Activated CD4-positive, alpha-beta T cell treated with anti-CD3 and anti-CD28 coated beads, Interleukin-2, amount 10 ng/mL, durations not matched to agents 7 days and 5 days (primary cell): ENCODE results near the gene PDZD7. TPM values are rescaled to one million over a fixed set of nuclear protein-coding genes. Genes with fewer than 3 reads are reported as not detected.
A peak's percentile ranks its signal among the peaks of the same experiment; 100 is the strongest.
"Not testable (repeated sequence)": the region's sequence is repeated elsewhere in the genome, so short reads cannot be mapped to it uniquely, and the experiment has no call there.

Experiments
- CTCF ChIA-PET: fragments of 350-600 bp; sonication (Branson Sonifier 250); formaldehyde crosslinking; loops from one replicate; lab custom pipeline; 2021; ENCODE audit warnings: antibody characterized with exemption; lab: Charles Lee
- POLR2A ChIA-PET: fragments of 350-600 bp; sonication (Branson Sonifier 250); formaldehyde crosslinking; loops from one replicate; lab custom pipeline; 2021; ENCODE audit warnings: antibody characterized with exemption; lab: Charles Lee
- DNase-seq: peaks from one replicate; pipeline ENCODE4 v3.0.0-alpha.2; 2020
- H3K27ac Mint-ChIP-seq: one replicate; pipeline ENCODE4 v1.8.0; 2021; ENCODE audit warnings: mild to moderate bottlenecking, moderate library complexity, mixed read lengths
- H3K27me3 Mint-ChIP-seq: one replicate; pipeline ENCODE4 v1.8.0; 2021; ENCODE audit warnings: mixed read lengths
- H3K36me3 Mint-ChIP-seq: one replicate; pipeline ENCODE4 v1.8.0; 2021; ENCODE audit warnings: low read depth, mixed read lengths
- H3K4me1 Mint-ChIP-seq: one replicate; pipeline ENCODE4 v1.8.0; 2021; ENCODE audit warnings: mixed read lengths
- H3K4me3 Mint-ChIP-seq: one replicate; pipeline ENCODE4 v1.8.0; 2021; ENCODE audit warnings: mild to moderate bottlenecking, moderate library complexity, mixed read lengths
- H3K9me3 Mint-ChIP-seq: one replicate; pipeline ENCODE4 v1.8.0; 2021; ENCODE audit warnings: mixed read lengths
- total RNA-seq, 2 experiments: library from RNA; stranded (reverse); gene quantifications; one replicate each; pipeline ENCODE4 v1.2.3, GENCODE V29; 2021

Gene PDZD7
- total RNA-seq, 2 experiments from 2014 or later = 0.65 to 0.74 TPM

DNA sequence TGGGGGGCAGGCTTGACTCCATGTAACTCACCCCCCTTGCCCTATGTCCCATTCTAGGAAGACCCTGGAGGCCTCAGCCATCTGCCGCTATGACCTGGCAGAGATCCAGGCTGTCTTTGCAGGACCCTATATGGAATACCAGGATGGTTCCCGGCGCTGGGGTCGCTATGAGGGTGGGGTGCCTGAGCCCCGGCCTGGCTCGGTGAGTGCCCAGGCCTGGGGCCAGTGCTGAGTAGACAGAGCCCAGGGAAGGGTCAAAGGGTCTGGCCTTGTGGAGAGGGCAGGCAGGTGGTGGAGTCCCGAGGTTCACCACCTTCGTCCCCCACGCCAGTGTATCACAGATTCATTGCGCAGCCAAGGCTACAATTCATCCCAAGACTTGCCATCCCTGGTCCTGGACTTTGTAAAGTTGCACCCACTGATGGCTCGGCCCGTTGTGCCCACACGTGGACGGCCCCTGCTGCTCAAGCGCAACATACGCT lies 51.1 kb downstream of the PDZD7 start:
- ChIA-PET CTCF (interaction anchor here (0.9 to 1.5 kb wide), 2 partner anchors 11 to 17 kb away, joined by 3 read pairs; partner anchors contain the start of gene SEMA4G), POLR2A (no interaction called here)
- Mint-ChIP-seq H3K27ac (no peak overlapping the region), H3K4me1 (peaks cover 1% of the 10 kb centered on the region), H3K4me3 (no peak overlapping the region), H3K9me3 (no peaks in the 10 kb centered on the region), H3K36me3 (no peaks in the 10 kb centered on the region), H3K27me3 (no peaks in the 10 kb centered on the region)
- DNase-seq = no peak

GRCh38 chr10:100978901-100979195 lies 52.1 kb downstream of the PDZD7 start:
- no peaks in the 10 kb centered on the region for H3K4me1 Mint-ChIP-seq
- no peak overlapping the region for H3K4me3 Mint-ChIP-seq
- H3K27ac Mint-ChIP-seq = no peak overlapping the region
- H3K27me3 Mint-ChIP-seq = no peaks in the 10 kb centered on the region
- ChIA-PET POLR2A (no interaction called here), CTCF (no interaction called here)
- no peaks in the 10 kb centered on the region for H3K9me3 Mint-ChIP-seq
- no peak for DNase-seq
- H3K36me3 Mint-ChIP-seq = no peaks in the 10 kb centered on the region

DNA sequence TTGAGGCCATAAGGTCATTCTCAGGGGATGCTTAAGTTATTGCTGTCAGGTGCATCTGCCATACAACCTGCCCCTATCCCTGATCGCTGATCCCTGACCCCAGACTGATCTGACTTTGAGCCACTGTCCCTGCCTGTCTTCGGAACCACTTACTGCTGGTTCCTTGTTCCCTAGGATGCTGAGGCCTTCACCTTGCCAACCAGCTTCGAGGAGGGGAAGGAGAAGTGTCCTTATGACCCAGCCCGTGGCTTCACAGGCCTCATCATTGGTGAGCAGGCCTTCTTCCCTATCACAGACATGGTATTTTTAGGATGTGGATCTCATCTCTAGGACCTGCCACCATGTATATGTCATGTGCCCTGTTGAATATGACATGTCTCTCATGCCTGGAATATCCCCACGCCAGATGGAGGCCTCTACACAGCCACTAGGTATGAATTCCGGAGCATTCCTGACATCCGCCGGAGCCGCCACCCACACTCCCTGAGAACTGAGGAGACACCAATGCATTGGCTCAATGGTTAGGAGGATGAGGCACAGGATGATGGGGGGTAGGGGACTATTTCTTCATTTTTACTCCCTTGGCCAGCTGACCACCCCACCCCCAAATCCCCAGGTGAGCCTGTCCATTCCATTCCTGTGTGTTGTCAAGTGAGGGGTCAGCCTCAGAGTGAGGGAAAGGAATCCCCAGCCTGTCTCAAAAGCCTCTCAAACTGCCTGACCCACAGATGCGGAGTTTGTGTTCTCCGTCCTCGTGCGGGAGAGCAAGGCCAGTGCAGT lies 52.6 kb downstream of the PDZD7 start:
- Mint-ChIP-seq H3K27me3 (no peaks in the 10 kb centered on the region), H3K4me3 (no peak overlapping the region), H3K4me1 (no peaks in the 10 kb centered on the region), H3K36me3 (no peaks in the 10 kb centered on the region), H3K27ac (no peak overlapping the region), H3K9me3 (no peaks in the 10 kb centered on the region)
- CTCF ChIA-PET = no interaction called here
- POLR2A ChIA-PET = no interaction called here
- DNase-seq = no peak

- Mint-ChIP-seq H3K9me3 (no peaks in the 10 kb centered on the region), H3K27ac (no peak overlapping the region), H3K4me1 (no peaks in the 10 kb centered on the region), H3K27me3 (no peaks in the 10 kb centered on the region), H3K36me3 (no peaks in the 10 kb centered on the region), H3K4me3 (no peak overlapping the region)
- ChIA-PET CTCF (no interaction called here), POLR2A (no interaction called here)
- no peak for DNase-seq
These were observed 53.5 kb downstream of the PDZD7 start for GRCh38 chr10:100977436-100977835.

DNA sequence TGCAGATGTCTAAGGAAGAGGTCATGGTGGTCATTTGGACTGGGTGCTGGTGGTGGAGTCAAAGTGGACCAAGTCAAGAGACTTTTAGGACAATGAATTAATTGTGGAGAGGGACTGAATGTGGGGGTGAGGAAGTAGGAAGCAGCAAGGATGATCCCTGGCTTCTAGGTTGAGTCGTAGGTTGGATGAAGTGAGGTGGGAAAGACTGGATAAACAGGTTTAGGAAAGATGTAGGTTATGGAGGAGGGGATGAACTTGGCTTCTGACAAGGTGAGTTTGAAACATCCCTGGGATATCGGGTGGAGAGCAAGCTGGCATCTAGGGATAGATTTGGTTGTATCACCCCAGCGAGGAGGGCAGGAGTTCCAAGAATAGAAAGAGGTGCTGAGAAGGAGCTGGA lies 54.0 kb downstream of the PDZD7 start:
- ChIA-PET CTCF (no interaction called here), POLR2A (no interaction called here)
- peak; percentile 3 for DNase-seq
- no peaks in the 10 kb centered on the region for H3K9me3 Mint-ChIP-seq
- H3K36me3 Mint-ChIP-seq = no peaks in the 10 kb centered on the region
- H3K27ac Mint-ChIP-seq = no peak overlapping the region
- H3K27me3 Mint-ChIP-seq = no peaks in the 10 kb centered on the region
- H3K4me1 Mint-ChIP-seq = no peaks in the 10 kb centered on the region
- no peak overlapping the region for H3K4me3 Mint-ChIP-seq

- H3K9me3 Mint-ChIP-seq, POLR2A ChIA-PET, H3K36me3 Mint-ChIP-seq, H3K4me3 Mint-ChIP-seq, H3K27me3 Mint-ChIP-seq, H3K27ac Mint-ChIP-seq, DNase-seq, H3K4me1 Mint-ChIP-seq: not testable (repeated sequence)
- CTCF ChIA-PET = interaction anchor here (0.5 to 1.4 kb wide), 2 partner anchors 20 to 39 kb away, joined by 3 to 5 read pairs; no protein-coding TSS in a partner anchor
These were observed 55.5 kb downstream of the PDZD7 start for GRCh38 chr10:100975397-100975796.

DNA sequence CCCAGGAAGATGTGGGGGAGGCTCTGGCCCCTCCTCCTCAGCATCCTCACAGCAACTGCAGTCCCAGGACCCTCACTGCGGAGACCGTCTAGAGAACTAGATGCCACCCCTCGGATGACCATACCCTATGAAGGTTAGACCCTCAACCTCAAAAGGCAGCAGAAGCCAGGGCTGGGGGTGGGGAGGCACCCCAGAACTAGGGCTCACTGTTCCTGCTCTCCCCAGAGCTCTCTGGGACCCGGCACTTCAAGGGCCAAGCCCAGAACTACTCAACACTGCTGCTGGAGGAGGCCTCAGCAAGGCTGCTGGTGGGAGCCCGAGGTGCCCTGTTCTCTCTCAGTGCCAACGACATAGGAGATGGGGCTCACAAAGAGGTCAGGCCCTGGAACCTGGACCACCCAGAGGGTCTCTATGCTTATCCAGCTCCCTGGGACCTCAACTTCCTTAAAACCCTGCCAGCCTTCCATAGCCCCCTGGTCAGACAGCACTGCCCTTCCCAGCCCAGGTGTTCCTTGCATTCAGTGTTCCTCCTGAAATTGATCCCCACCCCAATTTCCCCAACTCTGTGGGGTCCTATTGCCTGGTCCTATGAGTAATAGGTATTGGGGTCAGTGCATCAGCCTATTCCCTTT lies 57.9 kb downstream of the PDZD7 start:
- no peak overlapping the region for H3K4me3 Mint-ChIP-seq
- DNase-seq = no peak
- H3K27me3 Mint-ChIP-seq = peaks cover 5% of the 10 kb centered on the region
- no peak overlapping the region for H3K27ac Mint-ChIP-seq
- no peaks in the 10 kb centered on the region for H3K9me3 Mint-ChIP-seq
- ChIA-PET CTCF (interaction anchor here (0.6 to 1.2 kb wide), 4 partner anchors 42 to 1743 kb away, joined by 3 to 5 read pairs (median 4); no protein-coding TSS in a partner anchor), POLR2A (no interaction called here)
- H3K36me3 Mint-ChIP-seq = no peaks in the 10 kb centered on the region
- H3K4me1 Mint-ChIP-seq = peaks cover 14% of the 10 kb centered on the region

DNA sequence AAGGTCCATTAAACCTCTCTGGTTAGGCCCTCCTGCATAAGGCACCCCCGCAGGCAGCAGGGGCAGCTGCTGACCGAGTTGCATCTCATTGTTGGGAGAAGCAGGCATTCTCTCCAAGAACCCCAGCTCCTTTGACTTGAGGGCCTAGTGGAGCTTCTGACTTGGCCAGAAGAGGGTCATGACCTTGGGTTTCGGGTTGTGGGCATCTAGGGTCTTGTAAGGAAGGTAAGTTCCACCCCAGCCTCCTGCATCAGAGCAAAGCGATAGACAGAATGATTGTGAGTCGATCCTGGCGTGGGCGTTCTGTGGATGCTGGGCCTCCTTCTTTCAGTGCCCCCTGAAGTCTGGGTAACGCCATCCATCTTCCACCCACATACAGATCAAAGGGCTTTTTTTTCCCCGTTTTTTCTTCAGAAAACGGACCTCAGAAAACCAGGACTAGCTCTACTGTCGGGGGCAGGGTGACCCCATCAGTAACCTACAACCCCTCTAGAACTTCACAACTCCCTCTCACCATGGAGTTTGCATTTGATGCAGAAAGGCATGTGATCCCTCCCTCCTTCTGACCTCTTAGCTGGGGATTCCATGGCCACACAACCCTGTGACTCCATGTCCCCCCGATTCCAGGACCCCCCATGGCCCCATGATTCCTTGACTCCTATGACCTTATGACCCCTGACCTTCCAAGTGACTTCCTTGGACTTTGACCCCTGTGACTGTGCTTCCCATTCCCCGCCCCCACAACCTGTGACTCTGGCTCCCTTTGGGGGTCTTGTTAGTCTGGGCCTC lies 58.6 kb downstream of the PDZD7 start:
- ChIA-PET POLR2A (no interaction called here), CTCF (interaction anchor here (0.6 to 1.2 kb wide), 4 partner anchors 38 to 69 kb away, joined by 3 to 5 read pairs (median 3); no protein-coding TSS in a partner anchor)
- DNase-seq = no peak
- Mint-ChIP-seq H3K4me1 (peaks cover 14% of the 10 kb centered on the region), H3K27ac (no peak overlapping the region), H3K9me3 (no peaks in the 10 kb centered on the region), H3K27me3 (peaks cover 5% of the 10 kb centered on the region), H3K4me3 (no peak overlapping the region), H3K36me3 (peaks cover 2% of the 10 kb centered on the region)

GRCh38 chr10:100970914-100971811 lies 59.8 kb downstream of the PDZD7 start:
- DNase-seq = no peak
- H3K36me3 Mint-ChIP-seq = peaks cover 2% of the 10 kb centered on the region
- H3K27me3 Mint-ChIP-seq = peaks cover 5% of the 10 kb centered on the region
- CTCF ChIA-PET = interaction anchor here (1.2 kb wide), 2 partner anchors 48 to 70 kb away, joined by 3 read pairs; no protein-coding TSS in a partner anchor
- H3K27ac Mint-ChIP-seq = no peak overlapping the region
- H3K9me3 Mint-ChIP-seq = no peaks in the 10 kb centered on the region
- POLR2A ChIA-PET = no interaction called here
- H3K4me1 Mint-ChIP-seq = peaks cover 14% of the 10 kb centered on the region
- no peak overlapping the region for H3K4me3 Mint-ChIP-seq

GRCh38 chr10:100970076-100970913 lies 60.6 kb downstream of the PDZD7 start:
- ChIA-PET CTCF (interaction anchor here (0.5 kb wide), 1 partner anchor 1571 kb away, joined by 3 read pairs; no protein-coding TSS in a partner anchor), POLR2A (interaction anchor here (0.6 kb wide), 1 partner anchor 62 kb away, joined by 3 read pairs; no protein-coding TSS in a partner anchor)

More at GRCh38 chr10:100970076-100970913, 60.6 kb downstream of the PDZD7 start:
- peaks cover 5% of the 10 kb centered on the region for H3K27me3 Mint-ChIP-seq
- no peak for DNase-seq
- H3K4me3 Mint-ChIP-seq = peak overlapping the region; percentile 55
- no peaks in the 10 kb centered on the region for H3K9me3 Mint-ChIP-seq
- H3K27ac Mint-ChIP-seq = no peak overlapping the region
- peaks cover 14% of the 10 kb centered on the region for H3K4me1 Mint-ChIP-seq
- H3K36me3 Mint-ChIP-seq = peaks cover 6% of the 10 kb centered on the region
